ENCODE results near the gene HMOX2. TPM values are rescaled to one million over a fixed set of nuclear protein-coding genes. Genes with fewer than 3 reads are reported as not detected.
A peak's percentile ranks its signal among the peaks of the same experiment; 100 is the strongest.

Gene HMOX2
- total RNA-seq, 4 donors from 2014 or later, result 26.6 to 45.9 (median 44.7) TPM

- peak within 1 kb of the TSS; percentile 89 to 94 (median 92) for H3K27ac ChIP-seq (replicated peaks in 1 of 4)
- peaks cover 0 to 5% (median 0%) of the 10 kb centered on the region in 4 donors for H3K9me3 ChIP-seq
- WGBS, result 31% methylated on average over 10 of the region's 67 CpGs
- peaks cover 12 to 38% (median 20%) of the 10 kb centered on the region in 4 donors for H3K4me1 ChIP-seq
- DNase-seq (ENCODE audit: extremely low spot score), result peak; percentile 100
- peak; percentile 94 to 97 for TF ChIP-seq POLR2AphosphoS5 (IDR thresholded peaks at IDR 0.05)
- no peak for TF ChIP-seq EP300 (IDR thresholded peaks at IDR 0.05)
- peak; percentile 33 for TF ChIP-seq POLR2A (IDR thresholded peaks at IDR 0.05; ENCODE audit: low read depth)
- peak within 1 kb of the TSS; percentile 73 to 95 (median 91) for H3K4me3 ChIP-seq
- no peaks in the 10 kb centered on the region for H3K27me3 ChIP-seq
- H3K36me3 ChIP-seq, result no peaks in the 10 kb centered on the region
- intact Hi-C loops (cut with DNase I), result no loop called here
Observed at GRCh38 chr16:4538350-4539235, 62.4 kb downstream of the HMOX2 start, which contains the start of gene CDIP1. Gene CDIP1 (minus strand): TSS chr16:4538773. CDS start chr16:4514130, 24,643 bp downstream.

GRCh38 chr16:4539716-4540284, 63.6 kb downstream of the HMOX2 start:
- peaks cover 0 to 5% (median 0%) of the 10 kb centered on the region in 4 donors for H3K9me3 ChIP-seq
- WGBS, result 93% methylated on average over 2 of the region's 2 CpGs
- H3K36me3 ChIP-seq, result no peaks in the 10 kb centered on the region
- DNase-seq (ENCODE audit: extremely low spot score), result no peak
- H3K27me3 ChIP-seq, result no peaks in the 10 kb centered on the region
- intact Hi-C loops (cut with DNase I), result no loop called here
- no peak for TF ChIP-seq POLR2A (IDR thresholded peaks at IDR 0.05; ENCODE audit: low read depth)
- no peak for TF ChIP-seq POLR2AphosphoS5 (IDR thresholded peaks at IDR 0.05)
- no peak for TF ChIP-seq CTCF (IDR thresholded peaks at IDR 0.05)
- no peak for TF ChIP-seq EP300 (IDR thresholded peaks at IDR 0.05)
- H3K4me3 ChIP-seq, result no peak overlapping the region
- peaks cover 10 to 33% (median 14%) of the 10 kb centered on the region in 4 donors for H3K4me1 ChIP-seq
- no peak overlapping the region for H3K27ac ChIP-seq (replicated peaks in 1 of 4)

- DNase-seq (ENCODE audit: extremely low spot score), result no peak
- no peak overlapping the region for H3K27ac ChIP-seq (replicated peaks in 1 of 4)
- H3K36me3 ChIP-seq, result no peaks in the 10 kb centered on the region
- TF ChIP-seq CTCF (IDR thresholded peaks at IDR 0.05), result no peak
- TF ChIP-seq POLR2AphosphoS5 (IDR thresholded peaks at IDR 0.05), result no peak
- no peak for TF ChIP-seq EP300 (IDR thresholded peaks at IDR 0.05)
- no peak for TF ChIP-seq POLR2A (IDR thresholded peaks at IDR 0.05; ENCODE audit: low read depth)
- H3K27me3 ChIP-seq, result no peaks in the 10 kb centered on the region
- no peak overlapping the region for H3K4me3 ChIP-seq
- 81% methylated on average over 8 of the region's 8 CpGs for WGBS
- H3K4me1 ChIP-seq, result peaks cover 0 to 4% (median 2%) of the 10 kb centered on the region in 4 donors
- intact Hi-C loops (cut with DNase I), result no loop called here
- H3K9me3 ChIP-seq, result peaks cover 0 to 5% (median 0%) of the 10 kb centered on the region in 4 donors
Observed at GRCh38 chr16:4544473-4544872, 68.3 kb downstream of the HMOX2 start.

GRCh38 chr16:4548124-4548523, 71.9 kb downstream of the HMOX2 start:
- peaks cover 0 to 4% (median 2%) of the 10 kb centered on the region in 4 donors for H3K4me1 ChIP-seq
- peaks cover 0 to 3% (median 0%) of the 10 kb centered on the region in 4 donors for H3K27me3 ChIP-seq
- no peak for DNase-seq (ENCODE audit: extremely low spot score)
- no peak overlapping the region for H3K27ac ChIP-seq (replicated peaks in 1 of 4)
- intact Hi-C loops (cut with DNase I), result loop anchor here (2.0 kb wide), 1 partner anchor 41 kb away; no protein-coding TSS in a partner anchor
- no peak overlapping the region for H3K4me3 ChIP-seq
- H3K36me3 ChIP-seq, result no peaks in the 10 kb centered on the region
- TF ChIP-seq CTCF (IDR thresholded peaks at IDR 0.05) (no peak), EP300 (IDR thresholded peaks at IDR 0.05) (no peak), POLR2A (IDR thresholded peaks at IDR 0.05; ENCODE audit: low read depth) (no peak), POLR2AphosphoS5 (IDR thresholded peaks at IDR 0.05) (no peak)
- no peaks in the 10 kb centered on the region for H3K9me3 ChIP-seq
- 85% methylated on average over 13 of the region's 13 CpGs for WGBS

GRCh38 chr16:4550591-4550990, 74.4 kb downstream of the HMOX2 start:
- no peak for DNase-seq (ENCODE audit: extremely low spot score)
- WGBS, result 32% methylated on average over 4 of the region's 4 CpGs
- no peak overlapping the region for H3K4me3 ChIP-seq
- no peak for TF ChIP-seq CTCF (IDR thresholded peaks at IDR 0.05)
- intact Hi-C loops (cut with DNase I), result no loop called here
- H3K4me1 ChIP-seq, result peaks cover 0 to 4% (median 2%) of the 10 kb centered on the region in 4 donors
- peaks cover 0 to 16% (median 0%) of the 10 kb centered on the region in 4 donors for H3K27me3 ChIP-seq
- no peaks in the 10 kb centered on the region for H3K36me3 ChIP-seq
- H3K9me3 ChIP-seq, result no peaks in the 10 kb centered on the region
- no peak overlapping the region for H3K27ac ChIP-seq (replicated peaks in 1 of 4)

Data from esophagus muscularis mucosa (tissue), 4 donors.